HCT116 (cell line): ENCODE measurements around the gene PKHD1.

Source experiments
- CEBPB ChIP-seq: IDR thresholded peaks from 2 replicates; pipeline ENCODE4 v1.6.1; 2012; ENCODE audit warnings: low read depth
- EZH2phosphoT487 ChIP-seq: fragments of 200-600 bp; IDR thresholded peaks from 2 replicates; pipeline ENCODE4 v1.6.1; 2018; ENCODE audit warnings: antibody characterized with exemption, borderline replicate concordance
- POLR2A ChIP-seq: IDR thresholded peaks from 2 replicates; pipeline ENCODE4 v1.7.0; 2011; ENCODE audit warnings: borderline replicate concordance; ENCODE audit not compliant: insufficient read depth, insufficient read length; ENCODE audit errors: extremely low read depth
- POLR2AphosphoS5 ChIP-seq: IDR thresholded peaks from 2 replicates; pipeline ENCODE4 v1.6.1; 2011; ENCODE audit warnings: mild to moderate bottlenecking, low read depth, low read length, moderate library complexity
- YY1 ChIP-seq: IDR thresholded peaks from 2 replicates; pipeline ENCODE4 v1.6.1; 2011; ENCODE audit warnings: low read length, low read depth, moderate library complexity, mild to moderate bottlenecking; ENCODE audit not compliant: insufficient replicate concordance; ENCODE audit errors: extremely low read depth
- ZFX ChIP-seq: fragments of 450-650 bp; IDR thresholded peaks from 2 replicates; pipeline ENCODE4 v1.6.1; 2017
- TF ChIP-seq, protein P1 (sequence below): IDR thresholded peaks from 2 replicates; pipeline ENCODE4 v1.6.1; 2012
- TF ChIP-seq, protein P2 (sequence below): IDR thresholded peaks from 2 replicates; pipeline ENCODE4 v1.6.1; 2012
- TF ChIP-seq, protein P3 (sequence below), 3 experiments: fragments of 200-600 bp in 1 of 3; sonication (generic) in 1 of 3; IDR thresholded peaks in 2 of 3; conservative IDR thresholded peaks in 1 of 3; 2 replicates each; pipeline ENCODE4 v1.5.1; 2012 to 2017; ENCODE audit warnings: low read depth in 2 of 3, low read length in 2 of 3, antibody characterized with exemption in 1 of 3, borderline replicate concordance in 1 of 3, control low read depth in 1 of 3, mild to moderate bottlenecking in 1 of 3, mixed read lengths in 1 of 3, mixed run types in 1 of 3, moderate library complexity in 1 of 3; ENCODE audit not compliant: insufficient read depth in 1 of 3

DNA sequence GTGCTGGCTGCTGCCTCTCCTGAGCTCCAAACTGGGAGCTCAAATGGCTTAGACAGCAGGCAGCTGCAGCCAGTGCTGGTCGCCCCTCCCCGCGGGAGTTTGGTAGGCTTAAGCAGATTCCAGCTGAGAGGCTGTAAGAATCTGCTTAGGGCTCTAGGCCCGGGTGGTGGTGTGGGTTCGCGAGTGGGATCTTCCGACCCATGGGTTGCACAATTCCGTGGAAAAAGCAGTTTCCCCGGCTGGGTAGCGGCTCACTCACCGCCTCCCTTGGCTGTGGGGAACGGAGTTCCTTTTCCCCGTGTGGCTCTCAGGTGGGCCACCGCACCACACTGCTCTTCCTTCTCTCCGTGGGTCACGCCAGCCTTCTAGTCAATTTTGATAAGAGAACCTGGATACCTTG, 232.5 kb downstream of the PKHD1 start:
- TF ChIP-seq POLR2A (no peak), ZFX (no peak), POLR2AphosphoS5 (no peak), YY1 (no peak), CEBPB (no peak), EZH2phosphoT487 (no peak)
- TF ChIP-seq, protein P1, sequence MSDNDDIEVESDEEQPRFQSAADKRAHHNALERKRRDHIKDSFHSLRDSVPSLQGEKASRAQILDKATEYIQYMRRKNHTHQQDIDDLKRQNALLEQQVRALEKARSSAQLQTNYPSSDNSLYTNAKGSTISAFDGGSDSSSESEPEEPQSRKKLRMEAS: no peak
- TF ChIP-seq, protein P2, sequence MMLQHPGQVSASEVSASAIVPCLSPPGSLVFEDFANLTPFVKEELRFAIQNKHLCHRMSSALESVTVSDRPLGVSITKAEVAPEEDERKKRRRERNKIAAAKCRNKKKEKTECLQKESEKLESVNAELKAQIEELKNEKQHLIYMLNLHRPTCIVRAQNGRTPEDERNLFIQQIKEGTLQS: no peak
- TF ChIP-seq, protein P3, sequence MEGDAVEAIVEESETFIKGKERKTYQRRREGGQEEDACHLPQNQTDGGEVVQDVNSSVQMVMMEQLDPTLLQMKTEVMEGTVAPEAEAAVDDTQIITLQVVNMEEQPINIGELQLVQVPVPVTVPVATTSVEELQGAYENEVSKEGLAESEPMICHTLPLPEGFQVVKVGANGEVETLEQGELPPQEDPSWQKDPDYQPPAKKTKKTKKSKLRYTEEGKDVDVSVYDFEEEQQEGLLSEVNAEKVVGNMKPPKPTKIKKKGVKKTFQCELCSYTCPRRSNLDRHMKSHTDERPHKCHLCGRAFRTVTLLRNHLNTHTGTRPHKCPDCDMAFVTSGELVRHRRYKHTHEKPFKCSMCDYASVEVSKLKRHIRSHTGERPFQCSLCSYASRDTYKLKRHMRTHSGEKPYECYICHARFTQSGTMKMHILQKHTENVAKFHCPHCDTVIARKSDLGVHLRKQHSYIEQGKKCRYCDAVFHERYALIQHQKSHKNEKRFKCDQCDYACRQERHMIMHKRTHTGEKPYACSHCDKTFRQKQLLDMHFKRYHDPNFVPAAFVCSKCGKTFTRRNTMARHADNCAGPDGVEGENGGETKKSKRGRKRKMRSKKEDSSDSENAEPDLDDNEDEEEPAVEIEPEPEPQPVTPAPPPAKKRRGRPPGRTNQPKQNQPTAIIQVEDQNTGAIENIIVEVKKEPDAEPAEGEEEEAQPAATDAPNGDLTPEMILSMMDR (IDR thresholded peaks at IDR 0.05 in 2 of 3, conservative IDR thresholded peaks at IDR 0.05 in 1 of 3; ENCODE audit: borderline replicate concordance in 1 of 3, insufficient read depth in 1 of 3, low read depth in 2 of 3, low read length in 2 of 3): no peak
